Measurements from ENCODE around the gene FOXP2. TPM values are rescaled to one million over a fixed set of nuclear protein-coding genes. Genes with fewer than 3 reads are reported as not detected.

The FOXP2 gene
- total and polyA plus RNA-seq, 2 of the 13 experiments (the other 11 are each of a cell fraction or from before 2014, with no cell fraction given): 0.90 TPM; not detected in 1

- in situ Hi-C loops (cut with HindIII; ENCODE audit: extremely low pct_ligation_motif_present, low pct_unique_long_range_greater_than_20kb): no loop called here
- POLR2A ChIA-PET: no interaction called here
- Histone ChIP-seq H3K9me3 (ENCODE audit: low read length) (no peaks in the 10 kb centered on the region), H3K9ac (ENCODE audit: insufficient read depth, low read depth, low read length) (no peak overlapping the region), H3K79me2 (ENCODE audit: insufficient read depth, low read length) (no peaks in the 10 kb centered on the region), H3K4me3 (replicated peaks in 1 of 3; ENCODE audit: insufficient read depth in 1 of 3, low read depth in 2 of 3, low read length in 3 of 3) (no peak overlapping the region), H3K4me1 (ENCODE audit: insufficient read depth, low read length) (no peaks in the 10 kb centered on the region), H3K36me3 (replicated peaks in 1 of 2; ENCODE audit: control insufficient read depth in 1 of 2, insufficient read depth in 2 of 2, low read length in 2 of 2) (no peaks in the 10 kb centered on the region), H4K20me1 (ENCODE audit: insufficient read depth, low read length) (no peaks in the 10 kb centered on the region), H3K27ac (ENCODE audit: extremely low read length, insufficient read depth, low read length) (no peak overlapping the region), H3K27me3 (ENCODE audit: control insufficient read depth in 1 of 2, insufficient read depth in 2 of 2, low read length in 2 of 2) (no peaks in the 10 kb centered on the region; a peak in 1 of 5 replicates), H2AFZ (ENCODE audit: low read length) (no peak overlapping the region), H3K4me2 (ENCODE audit: low read depth, low read length) (no peak overlapping the region)
- TF ChIP-seq TIGD3 (CRISPR knock-in tag; IDR thresholded peaks at IDR 0.05; ENCODE audit: borderline replicate concordance) (no peak), HBP1 (CRISPR knock-in tag; IDR thresholded peaks at IDR 0.05; ENCODE audit: low read depth) (no peak)
- no TSS peak for BruUV-seq (replicated peaks)
- ATAC-seq: no peak
- whole genome bisulfite sequencing (ENCODE audit: low lambda C conversion rate): 5% methylated on average over 3 of the region's 3 CpGs
- DNase-seq (ENCODE audit: low spot score): no peak
- FAIRE-seq: no peak
- CTCF ChIA-PET (ENCODE audit: low intra/inter-chr PET ratio, low total read pairs): no interaction called here
- intact Hi-C loops (cut with micrococcal nuclease; ENCODE audit: unreplicated experiment): no loop called here
Observed at GRCh38 chr7:114700247-114700928, 285.8 kb downstream of the FOXP2 start.

- H3K9ac ChIP-seq (ENCODE audit: insufficient read depth, low read depth, low read length): no peak overlapping the region
- WGBS (ENCODE audit: low lambda C conversion rate): 22% methylated on average over 6 of the region's 6 CpGs
- POLR2A ChIA-PET: no interaction called here
- no peaks in the 10 kb centered on the region for H3K79me2 ChIP-seq (ENCODE audit: insufficient read depth, low read length)
- H3K4me1 ChIP-seq (ENCODE audit: insufficient read depth, low read length): no peaks in the 10 kb centered on the region
- H3K27me3 ChIP-seq (ENCODE audit: control insufficient read depth in 1 of 2, insufficient read depth in 2 of 2, low read length in 2 of 2): no peaks in the 10 kb centered on the region; a peak in 1 of 5 replicates
- H2AFZ ChIP-seq (ENCODE audit: low read length): no peak overlapping the region
- in situ Hi-C loops (cut with HindIII; ENCODE audit: extremely low pct_ligation_motif_present, low pct_unique_long_range_greater_than_20kb): no loop called here
- ATAC-seq (no peak), FAIRE-seq (no peak), DNase-seq (ENCODE audit: low spot score) (no peak)
- intact Hi-C loops (cut with micrococcal nuclease; ENCODE audit: unreplicated experiment): no loop called here
- no peaks in the 10 kb centered on the region for H3K36me3 ChIP-seq (replicated peaks in 1 of 2; ENCODE audit: control insufficient read depth in 1 of 2, insufficient read depth in 2 of 2, low read length in 2 of 2)
- CTCF ChIA-PET (ENCODE audit: low intra/inter-chr PET ratio, low total read pairs): no interaction called here
- no peaks in the 10 kb centered on the region for H4K20me1 ChIP-seq (ENCODE audit: insufficient read depth, low read length)
- H3K27ac ChIP-seq (ENCODE audit: extremely low read length, insufficient read depth, low read length): no peak overlapping the region
- no peaks in the 10 kb centered on the region for H3K9me3 ChIP-seq (ENCODE audit: low read length)
- no peak overlapping the region for H3K4me2 ChIP-seq (ENCODE audit: low read depth, low read length)
- no peak overlapping the region for H3K4me3 ChIP-seq (replicated peaks in 1 of 3; ENCODE audit: insufficient read depth in 1 of 3, low read depth in 2 of 3, low read length in 3 of 3)
- BruUV-seq (replicated peaks): no TSS peak
- TF ChIP-seq SKI (IDR thresholded peaks at IDR 0.05; ENCODE audit: partially characterized antibody): no peak
- no peak for TF ChIP-seq RARG (CRISPR knock-in tag; IDR thresholded peaks at IDR 0.05; ENCODE audit: low read depth)
- no peak for TF ChIP-seq ZFP1 (CRISPR knock-in tag; IDR thresholded peaks at IDR 0.05)
- TF ChIP-seq PRMT3 (CRISPR knock-in tag; IDR thresholded peaks at IDR 0.05; ENCODE audit: borderline replicate concordance, low read depth): no peak
- TF ChIP-seq ZNF33B (CRISPR knock-in tag; IDR thresholded peaks at IDR 0.05): no peak
- no peak for TF ChIP-seq ZNF207 (IDR thresholded peaks at IDR 0.05; ENCODE audit: borderline replicate concordance)
- no peak for TF ChIP-seq NR2F2 (IDR thresholded peaks at IDR 0.05; ENCODE audit: borderline replicate concordance, low read depth)
- TF ChIP-seq ZNF256 (CRISPR knock-in tag; conservative IDR thresholded peaks at IDR 0.05): no peak
- no peak for TF ChIP-seq PATZ1 (CRISPR knock-in tag; IDR thresholded peaks at IDR 0.05)
- no peak for TF ChIP-seq ZSCAN31 (CRISPR knock-in tag; IDR thresholded peaks at IDR 0.05; ENCODE audit: low read depth)
- no peak for TF ChIP-seq ZFY (CRISPR knock-in tag; IDR thresholded peaks at IDR 0.05)
Observed at GRCh38 chr7:114703677-114704076, 289.1 kb downstream of the FOXP2 start.
